Esophagus squamous epithelium (tissue), 5 donors: ENCODE measurements around the gene SLC30A3. TPM values are rescaled to one million over a fixed set of nuclear protein-coding genes. Genes with fewer than 3 reads are reported as not detected.

Experiments used
- DNase-seq: peaks from one replicate; lab custom pipeline; 2025; lab: John Stamatoyannopoulos, UW
- H3K27ac ChIP-seq, 4 donors: fragments of 200-600 bp; sonication (generic); one replicate each; pipeline ENCODE4 v1.5.1; 2016 to 2019; ENCODE audit warnings: mild to moderate bottlenecking in 1 of 4
- H3K27me3 ChIP-seq, 4 donors: fragments of 200-600 bp; sonication (generic); 1 replicate in 3 of 4; 2 replicates in 1 of 4; pipeline versions ENCODE4 v1.5.1 to v1.6.0; 2017 to 2021; ENCODE audit warnings: antibody characterized with exemption in 1 of 4
- H3K36me3 ChIP-seq, 3 donors: fragments of 200-600 bp; sonication (generic); one replicate each; pipeline ENCODE4 v1.5.1; 2016 to 2019
- H3K4me1 ChIP-seq, 3 donors: fragments of 200-600 bp; sonication (generic); one replicate each; pipeline ENCODE4 v1.5.1; 2017 to 2019
- H3K4me3 ChIP-seq, 4 donors: fragments of 200-600 bp; sonication (generic); 1 replicate in 3 of 4; 2 replicates in 1 of 4; pipeline ENCODE4 v1.5.1; 2016 to 2019; ENCODE audit warnings: mild to moderate bottlenecking in 2 of 4, moderate library complexity in 1 of 4
- H3K9me3 ChIP-seq, 3 donors: fragments of 200-600 bp; sonication (generic); one replicate each; pipeline ENCODE4 v1.5.1; 2016 to 2019
- POLR2A ChIP-seq, 4 donors: fragments of 450-650 bp; IDR thresholded peaks; one replicate each; pipeline ENCODE4 v1.6.1; 2017; ENCODE audit warnings: antibody characterized with exemption in 4 of 4, mild to moderate bottlenecking in 4 of 4, moderate library complexity in 3 of 4
- WGBS, 2 donors: methylation state at CpG; one replicate each; pipeline ENCODE4 v1.1.5; 2018; 5-methylcytosine and 5-hydroxymethylcytosine counted together
- intact Hi-C: fragments of 100-400 bp; cut with DNase I; formaldehyde crosslinking; loops from one replicate; pipeline ENCODE4 v1.15.0; 2022
- total RNA-seq, 4 donors: library from RNA; depleted of rRNA; stranded (reverse); fragments of >200 nt; gene quantifications; one replicate each; pipeline ENCODE4 v1.1.0, GENCODE V29; 2016
- TF ChIP-seq, protein P1 (sequence below), 6 experiments: fragments of 450-650 bp in 4 of 6; fragments of 200-600 bp in 2 of 6; sonication (generic) in 2 of 6; IDR thresholded peaks; one replicate each; pipeline ENCODE4 v1.5.1; 2016 to 2019; ENCODE audit warnings: antibody characterized with exemption in 6 of 6, mild to moderate bottlenecking in 4 of 6, moderate library complexity in 4 of 6
- donor health status: DM: yes; HTN: yes; CAD: no.

Gene SLC30A3
- total RNA-seq, 4 donors from 2014 or later, result 0.18 to 0.19 TPM; not detected in 2

DNA sequence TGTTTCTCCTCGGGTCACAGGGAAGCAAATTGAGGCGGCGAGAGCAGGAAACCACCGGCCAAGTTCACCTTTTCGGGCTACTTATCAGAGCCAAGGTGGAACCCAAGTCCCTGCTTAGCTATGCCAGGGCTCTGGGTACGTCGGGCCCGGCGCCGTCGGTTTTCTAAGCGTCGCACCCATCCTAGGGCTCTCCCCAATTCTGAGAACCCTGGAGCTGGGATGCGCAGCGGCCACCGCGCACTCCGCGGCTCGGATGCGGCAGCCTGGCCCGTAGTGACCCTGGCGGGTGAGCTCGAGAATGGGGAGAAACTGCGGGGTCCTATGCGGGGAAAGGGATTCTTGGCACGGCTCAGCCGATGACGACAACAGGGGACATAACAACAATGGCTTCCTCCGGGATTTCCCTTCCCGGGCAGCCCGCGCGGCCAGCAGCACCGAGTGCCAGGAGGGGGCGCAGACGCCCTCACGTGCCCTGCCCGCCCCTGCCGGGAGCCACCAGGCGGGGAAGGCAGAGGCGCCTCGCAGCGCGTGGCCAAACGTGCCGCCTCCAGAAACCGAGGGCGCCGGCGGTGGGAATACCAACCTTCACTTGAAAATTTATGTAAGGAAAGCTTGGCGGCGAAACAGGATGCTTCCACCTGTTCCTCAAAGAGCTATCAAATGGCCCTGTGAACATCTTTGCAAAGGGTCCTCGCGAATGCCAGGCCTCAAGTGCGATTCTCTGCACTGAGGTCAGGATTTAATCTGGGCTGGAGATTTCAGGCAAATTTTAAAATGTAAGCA lies 2.1 kb upstream of the SLC30A3 start:
- intact Hi-C loops, result no loop called here
- H3K27me3 ChIP-seq, result peaks cover 16 to 98% (median 28%) of the 10 kb centered on the region in 4 donors
- no peaks in the 10 kb centered on the region for H3K36me3 ChIP-seq
- DNase-seq, result no peak
- H3K4me3 ChIP-seq, result peak overlapping the region in 3 of 4 donors; percentile 7 to 61 (median 31)
- H3K9me3 ChIP-seq, result no peaks in the 10 kb centered on the region
- peaks cover 30 to 41% (median 32%) of the 10 kb centered on the region in 3 donors for H3K4me1 ChIP-seq
- TF ChIP-seq POLR2A (IDR thresholded peaks at IDR 0.05), result no peak
- TF ChIP-seq, protein P1, sequence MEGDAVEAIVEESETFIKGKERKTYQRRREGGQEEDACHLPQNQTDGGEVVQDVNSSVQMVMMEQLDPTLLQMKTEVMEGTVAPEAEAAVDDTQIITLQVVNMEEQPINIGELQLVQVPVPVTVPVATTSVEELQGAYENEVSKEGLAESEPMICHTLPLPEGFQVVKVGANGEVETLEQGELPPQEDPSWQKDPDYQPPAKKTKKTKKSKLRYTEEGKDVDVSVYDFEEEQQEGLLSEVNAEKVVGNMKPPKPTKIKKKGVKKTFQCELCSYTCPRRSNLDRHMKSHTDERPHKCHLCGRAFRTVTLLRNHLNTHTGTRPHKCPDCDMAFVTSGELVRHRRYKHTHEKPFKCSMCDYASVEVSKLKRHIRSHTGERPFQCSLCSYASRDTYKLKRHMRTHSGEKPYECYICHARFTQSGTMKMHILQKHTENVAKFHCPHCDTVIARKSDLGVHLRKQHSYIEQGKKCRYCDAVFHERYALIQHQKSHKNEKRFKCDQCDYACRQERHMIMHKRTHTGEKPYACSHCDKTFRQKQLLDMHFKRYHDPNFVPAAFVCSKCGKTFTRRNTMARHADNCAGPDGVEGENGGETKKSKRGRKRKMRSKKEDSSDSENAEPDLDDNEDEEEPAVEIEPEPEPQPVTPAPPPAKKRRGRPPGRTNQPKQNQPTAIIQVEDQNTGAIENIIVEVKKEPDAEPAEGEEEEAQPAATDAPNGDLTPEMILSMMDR (IDR thresholded peaks at IDR 0.05), result peak in 5 of 6 experiments; percentile 27 to 40 (median 31)
- no peak overlapping the region for H3K27ac ChIP-seq
- 8 to 37% methylated on average over 8 to 22 of the region's 56 CpGs for WGBS, 2 donors

DNA sequence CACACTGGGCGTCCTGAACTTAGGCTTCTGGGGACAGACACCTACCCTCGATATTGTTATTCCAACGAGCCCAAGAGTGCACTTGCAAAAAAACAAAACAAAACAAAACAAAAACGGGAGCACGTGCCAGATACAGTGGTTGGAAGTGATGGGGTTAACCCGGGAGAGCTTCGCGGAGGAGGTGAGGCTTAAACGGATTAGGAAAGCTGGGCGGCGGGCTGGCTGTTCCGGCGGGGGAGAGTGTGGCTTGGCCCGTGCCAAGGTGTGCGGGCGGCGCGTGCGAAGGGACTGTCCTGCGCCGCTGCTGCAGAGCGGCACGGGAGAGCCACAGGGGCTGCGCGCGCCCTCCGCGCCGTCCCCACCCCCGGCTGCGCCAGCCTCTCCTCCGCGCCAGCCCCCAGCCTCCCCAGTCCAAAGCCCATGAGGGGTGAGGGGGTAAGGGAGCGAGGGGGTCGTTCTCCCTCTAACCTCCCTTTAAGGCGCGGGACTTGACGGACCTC lies 1.5 kb upstream of the SLC30A3 start:
- Histone ChIP-seq H3K27me3 (peaks cover 16 to 100% (median 28%) of the 10 kb centered on the region in 4 donors), H3K36me3 (no peaks in the 10 kb centered on the region), H3K4me1 (peaks cover 30 to 41% (median 32%) of the 10 kb centered on the region in 3 donors), H3K4me3 (peak overlapping the region in 3 of 4 donors; percentile 7 to 61 (median 31)), H3K9me3 (no peaks in the 10 kb centered on the region), H3K27ac (no peak overlapping the region)
- TF ChIP-seq POLR2A (IDR thresholded peaks at IDR 0.05), result no peak
- TF ChIP-seq, protein P1 (IDR thresholded peaks at IDR 0.05), result no peak
- intact Hi-C loops, result no loop called here
- no peak for DNase-seq
- 0% methylated on average over 21 to 22 of the region's 38 CpGs for WGBS, 2 donors

DNA sequence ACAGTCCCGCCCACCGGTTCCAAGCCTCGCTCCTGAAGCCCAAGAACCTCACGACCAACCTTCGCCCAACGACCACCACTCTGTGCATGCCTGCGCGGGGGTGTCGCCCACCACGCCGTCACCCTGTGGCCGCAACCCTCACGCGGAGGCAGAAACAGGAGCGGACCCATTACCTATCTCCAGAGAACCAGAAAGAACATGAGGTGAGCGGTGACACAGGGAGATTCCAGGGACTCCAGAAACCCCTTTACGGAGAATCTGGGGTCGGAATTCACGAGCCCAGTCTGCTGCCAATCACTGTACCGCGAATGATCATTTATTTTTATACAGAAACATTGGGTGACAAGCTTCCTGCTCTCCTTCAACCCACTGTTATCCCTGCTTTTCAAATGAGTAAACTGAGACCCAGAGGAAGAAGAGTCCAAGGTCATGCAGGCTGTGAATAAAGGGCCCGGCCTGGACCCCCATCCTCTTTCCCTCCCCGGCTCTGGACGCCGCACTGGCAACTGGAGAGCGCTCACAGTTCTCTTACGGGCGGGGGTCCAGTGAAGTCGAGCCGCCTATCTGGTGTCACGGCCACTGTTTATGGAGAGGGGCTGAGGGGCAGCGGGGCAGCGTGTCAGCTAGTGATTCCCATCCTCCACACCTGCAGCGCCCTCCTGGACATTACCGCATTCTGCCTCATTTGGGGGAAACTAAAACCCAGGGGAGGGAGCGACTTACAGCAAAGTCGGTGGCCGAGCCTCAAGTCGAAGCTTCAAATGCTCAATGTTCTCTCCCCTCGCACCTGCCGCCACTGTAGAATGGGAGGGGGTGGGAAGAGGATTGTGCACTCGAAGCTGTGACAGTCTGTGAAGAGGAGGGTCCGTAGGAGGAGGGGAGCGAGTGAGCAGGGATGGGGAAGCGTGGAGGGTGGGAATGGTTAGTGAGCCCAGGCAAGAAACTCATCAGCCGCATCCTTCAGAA lies 723 bp upstream of the SLC30A3 start:
- WGBS, 2 donors, result 0 to 1% methylated on average over 9 to 33 of the region's 46 CpGs
- Histone ChIP-seq H3K27ac (no peak overlapping the region), H3K27me3 (peaks cover 16 to 100% (median 28%) of the 10 kb centered on the region in 4 donors), H3K4me1 (peaks cover 30 to 41% (median 32%) of the 10 kb centered on the region in 3 donors), H3K9me3 (no peaks in the 10 kb centered on the region), H3K4me3 (peak overlapping the region; percentile 43 to 61 (median 52)), H3K36me3 (no peaks in the 10 kb centered on the region)
- DNase-seq, result no peak
- intact Hi-C loops, result no loop called here
- TF ChIP-seq POLR2A (IDR thresholded peaks at IDR 0.05), result no peak
- TF ChIP-seq, protein P1 (IDR thresholded peaks at IDR 0.05), result no peak

DNA sequence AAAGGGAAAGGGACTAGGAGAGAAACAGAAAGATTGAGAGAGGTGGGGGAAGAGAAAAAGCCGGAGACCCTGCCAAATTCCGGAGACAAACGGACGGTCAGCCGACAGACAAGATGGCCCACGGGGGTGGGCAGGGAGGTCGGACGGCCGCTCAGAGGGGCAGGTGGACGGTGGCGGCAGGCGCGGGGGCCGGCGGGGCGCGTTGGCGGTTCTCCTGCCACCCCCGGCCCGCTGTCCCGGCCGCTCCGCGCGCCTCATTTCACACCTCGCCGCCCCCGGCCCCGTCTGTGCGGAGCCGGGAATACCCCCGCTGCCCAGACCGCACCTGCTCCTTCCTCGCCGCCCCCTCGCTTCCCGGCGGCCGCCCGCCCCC lies 935 bp downstream of the SLC30A3 start:
- H3K27me3 ChIP-seq, result peaks cover 16 to 100% (median 28%) of the 10 kb centered on the region in 4 donors
- no peak overlapping the region for H3K27ac ChIP-seq
- peak overlapping the region; percentile 43 to 61 (median 52) for H3K4me3 ChIP-seq
- no peak for TF ChIP-seq POLR2A (IDR thresholded peaks at IDR 0.05)
- TF ChIP-seq, protein P1 (IDR thresholded peaks at IDR 0.05), result no peak
- peaks cover 30 to 41% (median 32%) of the 10 kb centered on the region in 3 donors for H3K4me1 ChIP-seq
- no peak for DNase-seq
- intact Hi-C loops, result no loop called here
- 4% methylated on average over 24 to 29 of the region's 40 CpGs for WGBS, 2 donors
- no peaks in the 10 kb centered on the region for H3K36me3 ChIP-seq
- H3K9me3 ChIP-seq, result no peaks in the 10 kb centered on the region
